ENCODE data around the gene NEUROG1. TPM values are rescaled to one million over a fixed set of nuclear protein-coding genes. Genes with fewer than 3 reads are reported as not detected.

NEUROG1 gene
- total RNA-seq, 2 donors from 2014 or later: not detected

DNA sequence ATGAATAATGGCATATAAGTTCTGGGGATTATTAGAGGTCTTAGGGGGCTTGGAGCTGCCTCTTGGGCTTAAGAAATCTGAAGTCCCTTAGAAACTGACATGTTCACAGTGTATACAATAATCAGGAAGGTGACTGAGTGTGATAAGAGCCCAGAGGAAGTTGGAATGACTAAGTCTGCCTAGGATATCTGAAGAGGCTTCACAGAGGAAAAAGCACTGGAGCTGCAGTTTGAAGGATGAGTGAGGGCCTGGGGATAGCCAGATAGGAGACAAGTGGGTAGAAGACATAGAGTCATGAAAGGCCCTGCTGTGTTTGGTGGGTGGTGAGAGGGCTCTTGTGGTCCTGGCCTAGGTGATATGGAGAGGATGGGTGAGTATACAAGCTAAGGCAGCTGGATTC, 8.8 kb downstream of the NEUROG1 start:
- no peak overlapping the region for H3K4me3 ChIP-seq
- H3K36me3 ChIP-seq: no peaks in the 10 kb centered on the region
- DNase-seq (ENCODE audit: low spot score): no peak
- H3K27ac ChIP-seq: no peak overlapping the region
- H3K9me3 ChIP-seq: no peaks in the 10 kb centered on the region
- no peaks in the 10 kb centered on the region for H3K27me3 ChIP-seq (replicated peaks; ENCODE audit: insufficient read depth)
- no peak for ATAC-seq (ENCODE audit: insufficient number of reproducible peaks, low FRiP score, low read depth)
- TF ChIP-seq CTCF (IDR thresholded peaks at IDR 0.05): no peak
- H3K4me1 ChIP-seq (ENCODE audit: control insufficient read depth in 1 of 2, low read depth in 2 of 2): no peaks in the 10 kb centered on the region

- Histone ChIP-seq H3K4me1 (ENCODE audit: control insufficient read depth in 1 of 2, low read depth in 2 of 2) (no peaks in the 10 kb centered on the region), H3K27me3 (replicated peaks; ENCODE audit: insufficient read depth) (no peaks in the 10 kb centered on the region), H3K36me3 (no peaks in the 10 kb centered on the region), H3K27ac (no peak overlapping the region), H3K9me3 (no peaks in the 10 kb centered on the region), H3K4me3 (no peak overlapping the region)
- ATAC-seq (ENCODE audit: insufficient number of reproducible peaks, low FRiP score, low read depth) (no peak), DNase-seq (ENCODE audit: low spot score) (no peak)
- no peak for TF ChIP-seq CTCF (IDR thresholded peaks at IDR 0.05)
These were observed 13.8 kb downstream of the NEUROG1 start for GRCh38 chr5:135521964-135522363.

- no peak for TF ChIP-seq CTCF (IDR thresholded peaks at IDR 0.05)
- DNase-seq (ENCODE audit: low spot score) (no peak), ATAC-seq (ENCODE audit: insufficient number of reproducible peaks, low FRiP score, low read depth) (no peak)
- no peak overlapping the region for H3K27ac ChIP-seq
- no peaks in the 10 kb centered on the region for H3K4me1 ChIP-seq (ENCODE audit: control insufficient read depth in 1 of 2, low read depth in 2 of 2)
- H3K9me3 ChIP-seq: peaks cover 5% of the 10 kb centered on the region
- H3K4me3 ChIP-seq: no peak overlapping the region
- no peaks in the 10 kb centered on the region for H3K27me3 ChIP-seq (replicated peaks; ENCODE audit: insufficient read depth)
- no peaks in the 10 kb centered on the region for H3K36me3 ChIP-seq
These were observed 18.1 kb downstream of the NEUROG1 start for GRCh38 chr5:135517631-135518030.

- Histone ChIP-seq H3K36me3 (no peaks in the 10 kb centered on the region), H3K9me3 (peaks cover 5% of the 10 kb centered on the region), H3K27me3 (replicated peaks; ENCODE audit: insufficient read depth) (no peaks in the 10 kb centered on the region), H3K4me1 (ENCODE audit: control insufficient read depth in 1 of 2, low read depth in 2 of 2) (no peaks in the 10 kb centered on the region), H3K4me3 (no peak overlapping the region), H3K27ac (no peak overlapping the region)
- TF ChIP-seq CTCF (IDR thresholded peaks at IDR 0.05): no peak
- no peak for ATAC-seq (ENCODE audit: insufficient number of reproducible peaks, low FRiP score, low read depth)
- DNase-seq (ENCODE audit: low spot score): no peak
These were observed 21.6 kb downstream of the NEUROG1 start for GRCh38 chr5:135514116-135514515.

GRCh38 chr5:135511761-135512575, 23.8 kb downstream of the NEUROG1 start:
- DNase-seq (ENCODE audit: low spot score) (no peak), ATAC-seq (ENCODE audit: insufficient number of reproducible peaks, low FRiP score, low read depth) (no peak)
- Histone ChIP-seq H3K36me3 (no peaks in the 10 kb centered on the region), H3K4me1 (ENCODE audit: control insufficient read depth in 1 of 2, low read depth in 2 of 2) (peaks cover 0 to 5% of the 10 kb centered on the region in 2 donors), H3K4me3 (no peak overlapping the region), H3K27ac (no peak overlapping the region), H3K9me3 (peaks cover 5% of the 10 kb centered on the region), H3K27me3 (replicated peaks; ENCODE audit: insufficient read depth) (no peaks in the 10 kb centered on the region)
- TF ChIP-seq CTCF (IDR thresholded peaks at IDR 0.05): no peak
